Body of pancreas (tissue), 4 donors: ENCODE data around the gene CAMK2G. TPM values are rescaled to one million over a fixed set of nuclear protein-coding genes. Genes with fewer than 3 reads are reported as not detected.

Experiments used
- ATAC-seq: fragments of 150-250 bp; one replicate; pipeline ENCODE4 v1.9.1; 2016
- DNase-seq, 4 donors: peaks; one replicate each; pipeline ENCODE4 v3.0.0-alpha.2; 2019
- H3K27ac ChIP-seq, 4 donors: fragments of 200-600 bp; sonication (generic); 1 replicate in 3 of 4; 2 replicates in 1 of 4; pipeline versions ENCODE4 v1.5.1 to v1.6.1; 2016 to 2019; ENCODE audit warnings: mild to moderate bottlenecking in 1 of 4, mixed read lengths in 1 of 4, moderate library complexity in 1 of 4
- H3K27me3 ChIP-seq, 2 donors: fragments of 200-600 bp; sonication (generic); one replicate each; pipeline ENCODE4 v1.6.0; 2016; ENCODE audit warnings: mild to moderate bottlenecking in 1 of 2
- H3K36me3 ChIP-seq, 2 donors: fragments of 200-600 bp; sonication (generic); replicated peaks in 1 of 2; 2 replicates each; pipeline ENCODE4 v1.5.1; 2016; ENCODE audit warnings: low read depth in 2 of 2; ENCODE audit not compliant: insufficient read depth in 1 of 2
- H3K4me1 ChIP-seq: fragments of 200-600 bp; sonication (generic); one replicate; pipeline ENCODE4 v1.6.0; 2016
- H3K4me3 ChIP-seq, 2 donors: fragments of 200-600 bp; sonication (generic); 1 replicate in 1 of 2; 2 replicates in 1 of 2; pipeline ENCODE4 v1.5.1; 2016 to 2019
- H3K9me3 ChIP-seq, 3 donors: fragments of 200-600 bp; sonication (generic); 1 replicate in 2 of 3; 2 replicates in 1 of 3; pipeline ENCODE4 v1.5.1; 2016
- POLR2A ChIP-seq, 3 donors: fragments of 450-650 bp; IDR thresholded peaks; one replicate each; pipeline ENCODE4 v1.6.1; 2016; ENCODE audit warnings: antibody characterized with exemption in 3 of 3, mild to moderate bottlenecking in 2 of 3
- WGBS, 2 donors: methylation state at CpG; one replicate each; pipeline ENCODE4 v1.1.5; 2017; 5-methylcytosine and 5-hydroxymethylcytosine counted together
- intact Hi-C: fragments of 100-400 bp; cut with DNase I; formaldehyde crosslinking; loops from one replicate; pipeline ENCODE4 v1.15.1; 2023
- total RNA-seq, 2 donors: library from RNA; depleted of rRNA; stranded (reverse); fragments of >200 nt; gene quantifications; one replicate each; pipeline ENCODE4 v1.1.0, GENCODE V29; 2016
- TF ChIP-seq, protein P1 (sequence below), 7 experiments: fragments of 450-650 bp in 4 of 7; fragments of 200-600 bp in 3 of 7; sonication (generic) in 3 of 7; IDR thresholded peaks; one replicate each; pipeline ENCODE4 v1.5.1; 2016 to 2019; ENCODE audit warnings: antibody characterized with exemption in 7 of 7

CAMK2G gene
- total RNA-seq, 2 donors from 2014 or later = 14.8 to 17.4 TPM

DNA sequence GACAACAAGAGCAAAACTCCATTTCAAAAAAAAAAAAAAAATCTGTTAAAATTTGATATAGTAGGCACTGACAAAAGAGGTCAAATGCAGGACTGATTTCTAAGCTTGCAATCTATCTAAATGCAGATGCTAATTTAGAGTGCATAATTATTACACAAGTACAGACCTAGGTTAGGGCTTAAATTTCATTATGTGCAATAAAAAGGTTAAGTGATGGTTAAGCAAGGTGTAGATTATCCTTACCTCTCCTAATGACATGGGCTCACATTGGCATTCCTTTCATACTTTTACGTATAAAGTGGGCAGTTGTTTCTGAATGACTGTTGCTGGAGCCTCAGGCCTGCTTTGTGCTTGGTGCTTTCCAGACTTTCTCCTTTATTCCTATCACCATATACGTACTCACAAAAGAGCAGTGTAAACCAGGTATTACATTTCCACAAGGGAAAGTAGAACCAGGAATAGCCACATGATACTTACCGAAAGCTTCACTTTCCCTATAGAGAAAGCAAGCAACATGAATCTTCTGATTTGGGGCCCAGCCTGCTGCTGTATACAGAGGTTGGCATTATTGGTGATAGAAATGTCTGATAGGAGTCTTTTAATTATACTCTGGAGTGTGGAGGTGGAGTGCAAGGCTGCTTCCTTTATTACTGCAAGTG is 94.7 kb downstream of the CAMK2G start:
- 82 to 85% methylated on average over 3 of the region's 3 CpGs for WGBS, 2 donors

DNA sequence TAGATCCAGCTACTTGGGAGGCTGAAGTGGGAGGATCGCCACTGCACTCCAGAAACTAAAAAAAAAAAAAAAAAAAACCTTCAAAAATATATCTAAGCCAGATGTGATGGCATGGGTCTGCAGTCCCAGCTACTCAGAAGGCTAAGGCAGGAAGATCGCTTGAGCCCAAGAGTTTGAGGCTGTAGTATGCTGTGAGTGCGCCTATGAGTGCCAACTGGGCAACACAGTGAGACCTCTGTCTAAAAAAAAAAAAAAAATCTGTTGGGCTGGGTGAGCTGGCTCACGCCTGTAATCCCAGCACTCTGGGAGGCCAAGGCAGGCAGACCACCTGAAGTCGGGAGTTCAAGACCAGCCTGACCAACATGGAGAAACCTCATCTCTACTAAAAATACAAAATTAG is 95.3 kb downstream of the CAMK2G start:
- Histone ChIP-seq H3K27ac (no peak overlapping the region), H3K36me3 (peaks cover 0 to 3% of the 10 kb centered on the region in 2 donors), H3K27me3 (no peaks in the 10 kb centered on the region), H3K9me3 (no peaks in the 10 kb centered on the region), H3K4me1 (peaks cover 41% of the 10 kb centered on the region), H3K4me3 (no peak overlapping the region)
- no peak for DNase-seq
- 93 to 97% methylated on average over 5 of the region's 5 CpGs for WGBS, 2 donors
- intact Hi-C loops = no loop called here
- ATAC-seq = no peak
- TF ChIP-seq POLR2A (IDR thresholded peaks at IDR 0.05) = no peak

More for the DNA sequence above, 94.7 kb downstream of the CAMK2G start:
- no peak for TF ChIP-seq POLR2A (IDR thresholded peaks at IDR 0.05)
- TF ChIP-seq, protein P1, sequence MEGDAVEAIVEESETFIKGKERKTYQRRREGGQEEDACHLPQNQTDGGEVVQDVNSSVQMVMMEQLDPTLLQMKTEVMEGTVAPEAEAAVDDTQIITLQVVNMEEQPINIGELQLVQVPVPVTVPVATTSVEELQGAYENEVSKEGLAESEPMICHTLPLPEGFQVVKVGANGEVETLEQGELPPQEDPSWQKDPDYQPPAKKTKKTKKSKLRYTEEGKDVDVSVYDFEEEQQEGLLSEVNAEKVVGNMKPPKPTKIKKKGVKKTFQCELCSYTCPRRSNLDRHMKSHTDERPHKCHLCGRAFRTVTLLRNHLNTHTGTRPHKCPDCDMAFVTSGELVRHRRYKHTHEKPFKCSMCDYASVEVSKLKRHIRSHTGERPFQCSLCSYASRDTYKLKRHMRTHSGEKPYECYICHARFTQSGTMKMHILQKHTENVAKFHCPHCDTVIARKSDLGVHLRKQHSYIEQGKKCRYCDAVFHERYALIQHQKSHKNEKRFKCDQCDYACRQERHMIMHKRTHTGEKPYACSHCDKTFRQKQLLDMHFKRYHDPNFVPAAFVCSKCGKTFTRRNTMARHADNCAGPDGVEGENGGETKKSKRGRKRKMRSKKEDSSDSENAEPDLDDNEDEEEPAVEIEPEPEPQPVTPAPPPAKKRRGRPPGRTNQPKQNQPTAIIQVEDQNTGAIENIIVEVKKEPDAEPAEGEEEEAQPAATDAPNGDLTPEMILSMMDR (IDR thresholded peaks at IDR 0.05) = no peak
- H3K27ac ChIP-seq = no peak overlapping the region
- no peaks in the 10 kb centered on the region for H3K9me3 ChIP-seq
- ATAC-seq (no peak), DNase-seq (no peak)
- H3K4me1 ChIP-seq = peaks cover 37% of the 10 kb centered on the region
- H3K4me3 ChIP-seq = no peak overlapping the region
- H3K36me3 ChIP-seq = peaks cover 0 to 3% of the 10 kb centered on the region in 2 donors
- no peaks in the 10 kb centered on the region for H3K27me3 ChIP-seq
- intact Hi-C loops = no loop called here

DNA sequence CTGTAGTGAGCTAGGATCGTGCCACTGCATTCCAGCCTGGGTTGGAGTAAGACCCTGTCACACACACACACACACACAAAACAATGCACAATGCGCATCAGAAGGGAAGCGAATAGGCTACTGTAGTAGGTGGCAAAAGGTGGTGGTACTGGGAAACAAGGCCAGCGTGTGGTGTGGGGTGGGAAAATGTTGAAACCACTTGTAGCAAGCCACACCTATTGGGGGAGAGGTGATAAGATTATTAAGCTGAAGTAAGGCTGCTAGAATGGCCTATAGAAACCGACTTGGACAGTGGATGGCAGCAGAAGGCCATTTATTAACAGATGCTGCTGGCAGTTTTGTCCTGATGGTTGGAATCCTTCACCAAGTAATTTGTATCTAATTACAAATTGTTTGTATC is 99.7 kb downstream of the CAMK2G start:
- Histone ChIP-seq H3K4me1 (peaks cover 32% of the 10 kb centered on the region), H3K27me3 (no peaks in the 10 kb centered on the region), H3K9me3 (no peaks in the 10 kb centered on the region), H3K4me3 (no peak overlapping the region), H3K36me3 (peaks cover 9 to 10% of the 10 kb centered on the region in 2 donors), H3K27ac (peak overlapping the region in 2 of 4 donors; percentile 79 to 95)
- no peak for ATAC-seq
- intact Hi-C loops = no loop called here
- TF ChIP-seq, protein P1 (IDR thresholded peaks at IDR 0.05) = peak in 1 of 7 experiments; percentile 12
- TF ChIP-seq POLR2A (IDR thresholded peaks at IDR 0.05) = no peak
- 25 to 31% methylated on average over 5 of the region's 5 CpGs for WGBS, 2 donors
- DNase-seq = no peak

DNA sequence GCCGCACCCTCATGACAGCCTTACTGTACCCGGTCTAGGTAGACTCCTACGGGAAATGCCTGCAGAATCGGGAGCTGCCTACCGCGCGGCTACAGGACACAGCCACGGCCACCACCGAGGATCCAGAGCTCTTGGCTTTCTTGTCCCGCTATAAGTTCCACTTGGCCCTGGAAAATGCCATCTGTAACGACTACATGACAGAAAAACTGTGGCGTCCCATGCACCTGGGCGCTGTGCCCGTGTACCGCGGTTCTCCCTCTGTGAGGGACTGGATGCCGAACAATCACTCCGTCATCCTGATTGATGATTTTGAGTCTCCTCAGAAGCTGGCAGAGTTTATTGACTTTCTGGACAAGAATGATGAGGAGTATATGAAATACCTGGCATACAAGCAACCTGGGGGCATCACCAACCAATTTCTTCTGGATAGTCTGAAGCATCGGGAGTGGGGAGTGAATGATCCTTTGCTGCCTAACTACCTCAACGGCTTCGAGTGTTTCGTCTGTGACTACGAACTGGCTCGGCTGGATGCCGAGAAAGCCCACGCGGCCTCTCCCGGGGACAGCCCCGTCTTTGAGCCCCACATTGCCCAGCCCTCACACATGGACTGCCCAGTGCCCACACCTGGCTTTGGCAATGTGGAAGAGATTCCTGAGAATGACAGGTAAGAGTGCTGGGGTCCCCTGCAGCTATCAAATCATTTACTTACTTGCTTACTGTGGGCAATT is 101.0 kb downstream of the CAMK2G start:
- Histone ChIP-seq H3K4me1 (peaks cover 32% of the 10 kb centered on the region), H3K4me3 (peak overlapping the region; percentile 75 to 81), H3K36me3 (peaks cover 9 to 13% of the 10 kb centered on the region in 2 donors), H3K27me3 (no peaks in the 10 kb centered on the region), H3K9me3 (no peaks in the 10 kb centered on the region), H3K27ac (peak overlapping the region; percentile 79 to 95 (median 90))
- intact Hi-C loops = no loop called here
- ATAC-seq (no peak), DNase-seq (no peak)
- TF ChIP-seq, protein P1 (IDR thresholded peaks at IDR 0.05) = no peak
- TF ChIP-seq POLR2A (IDR thresholded peaks at IDR 0.05) = no peak
- WGBS, 2 donors = 0 to 1% methylated on average over 17 to 29 of the region's 29 CpGs

DNA sequence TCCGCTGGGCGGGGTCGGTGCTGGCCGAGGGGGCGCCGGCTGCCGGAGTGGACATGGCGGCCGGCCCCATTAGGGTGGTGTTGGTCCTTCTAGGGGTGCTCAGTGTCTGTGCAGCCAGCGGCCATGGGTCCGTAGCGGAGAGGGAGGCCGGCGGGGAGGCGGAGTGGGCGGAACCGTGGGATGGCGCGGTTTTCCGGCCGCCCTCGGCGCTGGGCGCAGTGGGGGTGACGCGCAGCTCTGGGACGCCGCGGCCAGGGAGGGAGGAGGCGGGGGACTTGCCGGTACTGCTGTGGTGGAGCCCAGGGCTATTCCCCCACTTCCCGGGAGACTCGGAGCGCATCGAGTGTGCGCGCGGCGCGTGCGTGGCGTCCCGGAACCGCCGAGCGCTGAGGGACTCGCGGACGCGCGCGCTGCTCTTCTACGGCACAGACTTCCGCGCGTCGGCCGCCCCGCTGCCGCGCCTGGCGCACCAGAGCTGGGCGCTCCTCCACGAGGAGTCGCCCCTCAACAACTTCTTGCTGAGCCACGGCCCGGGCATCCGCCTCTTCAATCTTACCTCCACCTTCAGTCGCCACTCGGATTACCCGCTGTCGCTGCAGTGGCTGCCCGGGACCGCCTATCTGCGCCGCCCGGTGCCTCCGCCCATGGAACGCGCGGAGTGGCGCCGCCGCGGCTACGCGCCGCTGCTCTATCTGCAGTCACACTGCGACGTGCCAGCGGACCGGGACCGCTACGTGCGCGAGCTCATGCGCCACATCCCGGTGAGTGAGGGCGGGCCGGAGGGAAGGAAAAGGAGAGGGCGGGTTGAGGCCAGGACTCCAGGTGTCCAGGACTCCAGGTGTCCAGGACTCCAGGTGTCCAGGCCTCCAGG is 101.8 kb downstream of the CAMK2G start:
- 0 to 1% methylated on average over 9 to 91 of the region's 101 CpGs for WGBS, 2 donors
- intact Hi-C loops = no loop called here
- peak; percentile 53 to 80 (median 75) for TF ChIP-seq POLR2A (IDR thresholded peaks at IDR 0.05)
- TF ChIP-seq, protein P1 (IDR thresholded peaks at IDR 0.05) = peak in 5 of 7 experiments; percentile 9 to 44 (median 26)

More for the DNA sequence above, 101.8 kb downstream of the CAMK2G start:
- Histone ChIP-seq H3K9me3 (no peaks in the 10 kb centered on the region), H3K36me3 (peaks cover 9 to 15% of the 10 kb centered on the region in 2 donors), H3K27me3 (no peaks in the 10 kb centered on the region), H3K4me3 (peak overlapping the region; percentile 75 to 81), H3K27ac (peak overlapping the region; percentile 79 to 95 (median 90)), H3K4me1 (peaks cover 32% of the 10 kb centered on the region)
- peak; percentile 79 for ATAC-seq
- DNase-seq = peak; percentile 83 to 89 (median 87)
